Dermis microvascular lymphatic vessel endothelial cell (primary cell): Measurements from ENCODE around the gene CXCL3. TPM values are rescaled to one million over a fixed set of nuclear protein-coding genes. Genes with fewer than 3 reads are reported as not detected.
"Not testable (repeated sequence)": the region's sequence is repeated elsewhere in the genome, so short reads cannot be mapped to it uniquely, and the experiment has no call there.

ENCODE experiments used
- DNase-seq, 2 donors: peaks; one replicate each; pipeline versions ENCODE4 v3.0.0 to v3.0.0-alpha.2; 2010; ENCODE audit warnings: low read depth in 2 of 2
- total RNA-seq: library from RNA; depleted of rRNA; stranded (reverse); fragments of >200 nt; gene quantifications from 2 replicates; pipeline ENCODE4 v1.2.1, GENCODE V29; 2014

The CXCL3 gene
- under 0.01 and 0.13 TPM in 2 replicates for total RNA-seq

- peak in 1 of 2 donors; percentile 57 for DNase-seq
Observed at GRCh38 chr4:74038425-74039314, at the start of gene CXCL3. Gene CXCL3 (minus strand): TSS chr4:74038689. CDS start chr4:74038611, 78 bp downstream.

- DNase-seq = peak in 1 of 2 donors; percentile 20
Observed at GRCh38 chr4:74087481-74087880, 49.0 kb upstream of the CXCL3 start.

- DNase-seq = no peak
Observed at GRCh38 chr4:74085669-74086068, 47.2 kb upstream of the CXCL3 start.

- no peak for DNase-seq
Observed at GRCh38 chr4:74084984-74085383, 46.5 kb upstream of the CXCL3 start.

- no peak for DNase-seq
Observed at GRCh38 chr4:74083546-74083945, 45.1 kb upstream of the CXCL3 start.

GRCh38 chr4:74081035-74081434, 42.5 kb upstream of the CXCL3 start:
- DNase-seq = no peak

- not testable (repeated sequence) for DNase-seq
Observed at GRCh38 chr4:74080351-74080750, 41.9 kb upstream of the CXCL3 start.

- not testable (repeated sequence) for DNase-seq
Observed at GRCh38 chr4:74079024-74079423, 40.5 kb upstream of the CXCL3 start.

- DNase-seq = no peak
Observed at GRCh38 chr4:74073358-74073757, 34.9 kb upstream of the CXCL3 start.

- DNase-seq = no peak
Observed at GRCh38 chr4:74072739-74073138, 34.2 kb upstream of the CXCL3 start.

GRCh38 chr4:74067586-74067985, 29.1 kb upstream of the CXCL3 start:
- no peak for DNase-seq

- no peak for DNase-seq
Observed at GRCh38 chr4:74066232-74066631, 27.7 kb upstream of the CXCL3 start.

- no peak for DNase-seq
Observed at GRCh38 chr4:74065115-74065642, 26.7 kb upstream of the CXCL3 start.

- no peak for DNase-seq
Observed at GRCh38 chr4:74063859-74064258, 25.4 kb upstream of the CXCL3 start.

- no peak for DNase-seq
Observed at GRCh38 chr4:74062953-74063352, 24.5 kb upstream of the CXCL3 start.

- DNase-seq = no peak
Observed at GRCh38 chr4:74061430-74061829, 22.9 kb upstream of the CXCL3 start.

- DNase-seq = no peak
Observed at GRCh38 chr4:74059161-74059829, 20.8 kb upstream of the CXCL3 start.

- no peak for DNase-seq
Observed at GRCh38 chr4:74058048-74058651, 19.7 kb upstream of the CXCL3 start.

- no peak for DNase-seq
Observed at GRCh38 chr4:74057588-74057987, 19.1 kb upstream of the CXCL3 start.

GRCh38 chr4:74056858-74057562, 18.5 kb upstream of the CXCL3 start:
- no peak for DNase-seq

- DNase-seq = no peak
Observed at GRCh38 chr4:74056114-74056857, 17.8 kb upstream of the CXCL3 start.
